Keratinocyte (primary cell): ENCODE results near the gene NCAPH2.

Experiments
- CTCF ChIP-seq, 3 experiments: IDR thresholded peaks in 1 of 3; conservative IDR thresholded peaks in 1 of 3; optimal IDR thresholded peaks in 1 of 3; 2 replicates in 2 of 3; 3 replicates in 1 of 3; pipeline versions ENCODE3 to v1.5.1; 2011; ENCODE audit warnings: low read length in 3 of 3, mild to moderate bottlenecking in 3 of 3, moderate library complexity in 2 of 3, control low read depth in 1 of 3, inconsistent platforms in 1 of 3; ENCODE audit not compliant: insufficient read depth in 2 of 3; ENCODE audit errors: extremely low read depth in 1 of 3
- EZH2 ChIP-seq: IDR thresholded peaks from one replicate; pipeline ENCODE4 v1.6.1; 2012; ENCODE audit warnings: inconsistent platforms, mild to moderate bottlenecking, low read length, moderate library complexity

- no peak for TF ChIP-seq CTCF (optimal IDR thresholded peaks at IDR 0.05 in 1 of 3, IDR thresholded peaks at IDR 0.05 in 1 of 3, conservative IDR thresholded peaks at IDR 0.05 in 1 of 3; ENCODE audit: extremely low read depth in 1 of 3, insufficient read depth in 2 of 3, low read length in 3 of 3)
- TF ChIP-seq EZH2: no peak
These were observed 20.8 kb downstream of the NCAPH2 start for GRCh38 chr22:50528682-50529415.
